Activated naive CD4-positive, alpha-beta T cell treated with anti-CD3 and anti-CD28 coated beads, Interleukin-2, amount 50 U/mL, for 16 hours (primary cell): Measurements from ENCODE around the gene RTN4R.
"Not testable (repeated sequence)": the region's sequence is repeated elsewhere in the genome, so short reads cannot be mapped to it uniquely, and the experiment has no call there.

ENCODE experiments used
- DNase-seq: peaks from one replicate; pipeline ENCODE4 v3.0.0-alpha.2; 2020

RTN4R gene

GRCh38 chr22:20285473-20286311 is 17.6 kb upstream of the RTN4R start:
- DNase-seq = peak; percentile 79

DNA sequence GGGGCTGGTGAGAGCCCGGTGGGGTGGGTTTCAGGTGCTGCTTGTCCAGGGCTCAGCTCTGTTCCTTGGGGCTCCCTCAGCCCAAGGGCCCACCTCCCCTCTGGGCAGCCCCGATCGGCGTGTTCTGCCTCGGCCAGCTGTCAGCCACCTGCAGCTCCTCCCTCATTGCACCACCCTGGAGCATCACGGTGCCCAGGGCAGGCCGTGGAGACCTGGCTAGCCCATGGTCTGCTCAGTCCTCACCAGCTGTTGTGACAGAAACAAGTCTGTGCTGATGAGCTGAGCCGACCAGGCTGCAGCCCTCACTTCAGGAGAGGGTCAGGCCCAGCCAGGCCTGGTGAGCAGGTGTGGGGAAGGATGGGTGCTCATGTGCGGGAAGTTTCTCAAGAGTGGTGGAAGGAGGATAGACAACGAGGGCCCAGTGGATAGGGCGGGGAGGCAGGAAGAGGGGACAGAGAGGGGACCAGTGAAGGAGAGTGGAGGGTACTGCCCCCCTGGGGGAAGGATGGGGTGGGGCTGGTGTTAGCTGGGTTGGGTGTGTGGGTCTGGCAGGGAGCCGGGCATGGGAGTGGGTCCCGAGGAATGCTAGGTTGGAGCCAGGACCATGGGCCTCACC is 16.5 kb upstream of the RTN4R start:
- no peak for DNase-seq

DNA sequence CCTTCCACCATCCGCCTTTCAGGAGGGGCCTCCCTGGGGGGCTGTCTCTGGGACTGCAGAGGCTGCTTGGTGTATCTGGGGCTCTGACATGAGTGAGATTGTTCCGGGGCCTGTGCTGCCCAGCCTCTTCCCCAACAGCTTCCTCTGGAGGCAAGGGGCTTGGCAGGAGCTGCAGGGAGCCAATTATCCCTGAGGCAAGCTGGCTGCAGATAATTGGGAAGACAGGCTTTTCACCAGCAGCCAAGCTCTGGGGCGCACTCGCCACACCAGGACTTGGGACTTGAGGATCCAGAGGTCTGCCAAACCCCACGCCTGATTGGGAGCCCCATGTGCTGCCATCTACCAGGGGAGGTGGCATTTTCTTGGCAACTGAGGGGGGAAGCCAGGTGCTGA is 15.6 kb upstream of the RTN4R start:
- no peak for DNase-seq

GRCh38 chr22:20282901-20283673 is 15.0 kb upstream of the RTN4R start:
- DNase-seq = no peak

DNA sequence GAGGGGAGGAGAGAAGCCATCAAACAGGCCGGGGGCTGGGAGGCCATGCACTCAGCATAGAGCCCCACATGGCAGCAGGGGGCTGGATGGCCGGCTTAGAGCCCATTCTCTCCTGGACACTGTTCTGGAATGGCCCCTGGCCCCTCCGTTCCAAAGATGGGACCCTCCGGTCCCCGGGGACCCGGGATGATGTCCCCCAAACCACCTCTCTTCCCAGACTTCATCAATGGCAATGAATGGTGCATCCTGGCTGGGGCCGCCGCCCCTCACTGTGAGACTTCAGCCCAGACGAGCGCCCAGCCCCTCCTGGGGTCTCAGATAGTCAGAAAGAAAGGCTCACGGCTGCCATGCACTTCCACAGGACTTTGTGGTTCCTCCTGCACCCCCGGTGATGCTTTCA is 13.8 kb upstream of the RTN4R start:
- no peak for DNase-seq

DNA sequence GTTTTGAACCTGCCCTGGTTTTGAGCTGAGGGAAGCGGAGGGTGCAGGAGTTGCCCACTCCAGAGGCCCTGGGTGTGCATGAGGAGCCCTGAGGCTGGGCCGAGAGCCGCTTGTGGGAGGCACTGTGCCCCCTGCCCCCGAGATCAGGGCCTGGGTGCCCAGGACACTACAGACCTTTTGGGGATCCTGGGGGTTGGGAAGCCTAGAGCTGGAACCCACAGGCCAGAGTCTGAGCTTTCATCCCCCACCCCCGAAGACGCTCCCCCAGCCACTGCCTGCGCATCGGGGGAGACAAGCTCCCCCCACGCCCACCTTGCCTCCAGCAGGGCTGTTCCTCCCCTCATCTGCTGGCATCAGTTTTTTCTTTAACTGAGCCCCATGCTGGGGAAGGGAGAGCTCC is 13.4 kb upstream of the RTN4R start:
- not testable (repeated sequence) for DNase-seq

GRCh38 chr22:20280866-20281265 is 12.7 kb upstream of the RTN4R start:
- DNase-seq = no peak

DNA sequence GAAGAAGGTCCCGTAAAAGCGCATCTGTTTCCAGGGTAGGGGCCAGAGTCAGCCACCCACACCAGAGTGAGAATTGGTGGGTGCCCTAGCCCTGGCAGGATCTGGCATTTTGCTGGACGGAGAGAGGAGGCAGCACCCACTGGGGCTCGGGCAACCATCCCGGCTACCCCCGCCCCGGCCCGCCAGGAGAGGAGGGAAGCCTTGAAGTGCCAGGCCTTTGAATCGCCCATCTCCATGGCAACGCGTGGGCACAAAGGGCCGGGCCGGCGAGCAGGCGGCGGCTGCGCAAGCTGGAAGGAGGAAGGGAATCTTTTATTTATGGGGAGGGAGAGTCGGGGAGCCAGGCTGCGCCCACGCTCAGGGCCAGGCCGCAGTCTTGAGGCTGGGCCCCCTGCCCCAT is 12.0 kb upstream of the RTN4R start:
- not testable (repeated sequence) for DNase-seq

DNA sequence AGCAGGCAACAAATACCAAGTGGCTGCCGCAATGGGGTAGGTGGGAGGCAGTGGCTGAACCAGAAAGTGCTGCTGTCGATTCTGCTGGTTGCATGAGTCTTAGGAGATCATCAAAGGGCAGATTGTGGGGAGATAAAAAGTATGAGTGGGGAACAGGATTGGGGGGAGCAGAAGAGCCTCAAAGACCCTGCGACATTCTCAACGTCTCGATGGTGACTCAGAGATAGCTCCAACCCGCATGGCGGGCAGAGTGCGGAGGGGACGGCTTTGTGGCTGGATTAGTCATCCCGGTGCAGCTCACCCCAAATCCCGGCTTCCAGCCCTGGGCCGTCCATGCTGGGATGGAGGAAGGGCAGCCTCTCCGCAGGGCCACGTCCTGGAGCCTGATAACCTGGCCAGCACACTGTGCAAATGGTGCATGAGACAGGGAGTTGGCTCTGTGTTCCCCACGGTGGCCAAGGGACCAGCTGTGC is 11.6 kb upstream of the RTN4R start:
- no peak for DNase-seq

DNA sequence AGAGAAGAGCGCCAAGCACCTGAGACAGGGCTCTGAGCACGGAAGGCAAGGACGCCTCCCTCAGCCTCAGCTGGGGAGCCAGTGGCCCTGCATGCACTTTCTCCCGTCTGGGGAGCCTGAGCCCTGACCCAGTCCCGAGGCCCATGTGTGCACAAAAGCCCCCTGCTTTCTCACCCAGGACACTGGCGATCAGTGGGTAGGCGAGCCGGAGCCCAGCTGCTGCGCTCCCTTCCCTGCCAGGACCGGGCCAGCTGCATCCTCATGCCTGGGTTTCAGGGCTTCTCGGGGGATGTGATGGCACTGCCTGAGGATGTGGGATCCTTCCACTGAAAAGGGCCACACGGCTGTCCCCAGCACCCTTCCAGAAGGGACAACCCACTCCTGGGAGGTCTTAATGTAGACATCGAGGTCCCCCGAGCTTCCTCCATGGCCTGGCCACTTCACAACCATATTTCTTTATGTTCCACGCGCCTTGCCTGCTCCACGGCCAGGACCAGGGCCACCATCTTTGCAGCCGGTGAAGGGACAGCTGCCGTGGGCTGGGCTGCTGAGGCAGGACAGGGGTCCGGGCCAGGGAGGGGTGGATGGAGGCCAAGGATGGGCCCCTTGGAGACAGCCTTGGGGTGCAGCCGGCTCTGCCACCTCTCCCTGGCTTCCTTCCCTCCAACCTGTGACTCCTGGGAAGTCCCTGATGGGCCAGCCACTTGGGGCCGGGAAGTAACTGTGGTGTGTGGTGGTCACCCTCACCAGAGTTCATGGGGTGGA is 10.8 kb upstream of the RTN4R start:
- not testable (repeated sequence) for DNase-seq

- not testable (repeated sequence) for DNase-seq
These were observed 10.0 kb upstream of the RTN4R start for GRCh38 chr22:20277936-20278635.

DNA sequence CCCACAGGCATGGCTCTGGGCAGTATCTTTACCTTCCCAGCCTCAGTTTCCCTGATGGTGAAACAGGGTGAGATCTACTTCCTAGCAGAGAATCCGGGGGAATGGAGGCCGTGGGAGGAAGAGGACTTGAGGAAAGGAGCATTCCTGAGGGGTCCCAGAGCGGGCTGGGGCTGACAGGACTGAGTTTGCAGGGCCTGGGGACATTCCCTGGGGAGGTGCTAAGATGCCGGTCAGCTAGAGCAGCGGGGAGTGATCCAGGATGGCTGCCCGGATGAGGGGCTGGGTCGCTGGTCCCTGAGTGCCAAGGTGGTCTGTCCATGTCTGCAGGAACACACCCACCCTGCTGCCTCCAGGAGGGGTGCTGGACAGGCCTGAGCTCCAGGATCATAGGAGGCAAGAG is 8.3 kb upstream of the RTN4R start:
- no peak for DNase-seq

- no peak for DNase-seq
These were observed 7.7 kb upstream of the RTN4R start for GRCh38 chr22:20275836-20276235.

DNA sequence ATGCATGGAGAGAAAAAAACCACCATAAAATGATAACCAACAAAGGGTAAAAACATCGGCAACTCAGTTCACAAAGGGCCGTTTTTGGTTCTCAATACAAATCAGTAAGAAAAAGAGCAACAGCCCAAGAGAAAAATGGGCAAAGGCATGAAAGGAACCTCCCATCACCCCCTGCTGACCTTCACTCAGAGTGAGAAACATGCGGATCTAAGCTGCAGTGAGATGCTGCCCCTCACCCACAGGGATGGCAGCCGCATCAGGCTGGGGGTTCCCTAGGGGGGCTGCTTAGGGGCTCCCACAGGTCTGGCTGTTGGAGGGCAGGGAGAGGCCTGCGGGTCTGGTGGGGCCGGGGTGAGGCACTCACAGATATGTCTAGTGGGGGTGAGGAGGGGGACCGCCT is 7.2 kb upstream of the RTN4R start:
- not testable (repeated sequence) for DNase-seq

GRCh38 chr22:20274374-20274773 is 6.3 kb upstream of the RTN4R start:
- DNase-seq = not testable (repeated sequence)

- DNase-seq = no peak
These were observed 5.7 kb upstream of the RTN4R start for GRCh38 chr22:20273758-20274181.

- no peak for DNase-seq
These were observed 4.6 kb upstream of the RTN4R start for GRCh38 chr22:20272700-20273099.

- no peak for DNase-seq
These were observed 4.1 kb upstream of the RTN4R start for GRCh38 chr22:20272174-20272573.

DNA sequence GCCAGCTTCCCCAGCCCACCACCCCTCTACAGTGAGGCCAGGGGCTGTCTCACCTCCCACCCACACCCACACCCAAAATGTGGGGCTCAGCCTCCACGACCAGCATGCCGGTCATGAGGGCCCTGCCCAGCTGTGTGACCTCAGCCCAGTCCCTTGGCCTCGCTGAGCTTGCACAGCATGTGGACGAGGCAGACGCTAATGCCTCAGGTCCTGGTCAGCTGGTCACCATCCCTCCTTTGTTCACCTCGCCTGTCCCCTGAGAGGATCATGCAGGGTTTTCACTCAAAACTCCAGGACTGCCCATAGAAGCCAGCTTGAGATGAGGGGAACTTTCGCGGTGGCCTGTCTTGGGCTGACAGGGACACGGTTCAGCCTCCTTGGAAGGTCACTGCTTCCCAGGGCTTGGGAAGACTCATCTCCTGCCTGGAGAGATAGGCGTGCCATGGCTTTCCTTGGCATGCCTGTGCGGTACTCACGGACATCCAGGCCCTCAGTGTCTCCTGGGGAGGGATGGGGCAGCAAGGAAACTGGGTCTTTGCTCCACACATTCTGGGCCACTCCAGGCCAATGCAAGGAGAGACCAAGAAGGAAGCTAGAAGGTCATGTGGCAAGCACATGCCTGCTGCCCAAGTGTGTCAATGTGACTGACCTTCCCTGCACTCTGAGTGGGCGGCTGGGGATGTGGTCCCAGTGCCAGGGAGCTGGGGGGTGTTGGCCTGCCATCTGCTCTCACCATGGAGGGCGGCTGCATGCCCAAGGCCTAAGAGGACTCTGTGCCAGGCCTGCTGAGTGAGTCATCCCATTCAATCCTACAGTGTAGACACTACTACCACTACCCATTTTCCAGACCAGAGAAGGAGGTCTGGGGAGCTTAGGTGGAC is 3.2 kb upstream of the RTN4R start:
- DNase-seq = no peak

DNA sequence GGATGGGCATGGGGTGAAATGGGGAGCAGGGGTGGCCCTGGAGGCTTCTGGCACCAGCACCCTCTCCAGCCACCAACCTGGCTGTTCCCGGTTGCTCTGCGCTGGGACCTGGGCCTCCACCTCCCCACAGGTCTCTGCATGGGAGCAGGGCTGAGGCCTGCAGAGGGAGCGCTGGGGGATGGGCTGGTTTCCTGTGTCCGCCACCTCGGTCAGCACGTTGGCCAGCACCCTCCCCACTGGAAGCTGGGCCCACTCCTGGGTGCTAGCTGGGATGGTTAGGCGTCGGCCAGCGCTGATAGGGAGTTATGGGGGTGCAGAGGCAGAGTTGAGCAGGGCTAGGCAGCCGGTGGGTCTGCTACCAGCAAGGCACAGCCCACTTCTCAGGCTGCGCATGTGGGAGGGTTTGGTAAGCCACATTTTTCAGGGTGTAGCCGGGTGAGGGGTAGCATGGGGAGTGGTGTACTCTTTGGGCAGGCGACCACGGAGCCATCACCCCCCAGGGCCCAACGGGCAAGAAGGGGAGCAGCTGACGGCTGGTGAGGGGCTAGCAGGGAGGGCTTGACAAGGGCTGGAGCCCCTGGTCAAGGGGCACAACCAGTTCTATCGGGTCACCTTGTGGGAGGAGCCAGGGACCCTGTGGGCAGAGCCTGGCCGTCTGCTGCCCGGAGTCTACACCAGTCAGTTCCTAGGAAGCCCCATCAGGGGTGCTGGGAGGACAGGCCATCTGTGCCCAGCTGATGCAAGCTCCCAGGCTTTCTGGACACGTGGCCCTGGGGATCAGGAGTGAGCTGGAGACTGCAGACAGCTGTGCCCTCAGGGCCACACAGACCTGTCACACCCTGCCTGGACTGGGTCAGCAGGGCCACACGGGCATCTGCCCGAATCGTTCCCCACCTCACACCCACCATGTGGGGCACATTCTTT is 2.3 kb upstream of the RTN4R start:
- DNase-seq = not testable (repeated sequence)
